Endothelial cell (in vitro differentiated cells): ENCODE results near the gene PDE4D. TPM values are rescaled to one million over a fixed set of nuclear protein-coding genes. Genes with fewer than 3 reads are reported as not detected.

ENCODE experiments used
- DNase-seq: peaks from one replicate; pipeline ENCODE4 v3.0.0; 2021; ENCODE audit warnings: low spot score
- H3K27ac Mint-ChIP-seq: one replicate; pipeline ENCODE4 v1.8.0; 2021; ENCODE audit warnings: mixed read lengths, inconsistent platforms; ENCODE audit not compliant: unreplicated experiment
- H3K27me3 Mint-ChIP-seq: one replicate; pipeline ENCODE4 v1.8.0; 2021; ENCODE audit warnings: mild to moderate bottlenecking, moderate library complexity, mixed read lengths, inconsistent platforms; ENCODE audit not compliant: unreplicated experiment
- H3K36me3 Mint-ChIP-seq: one replicate; pipeline ENCODE4 v1.8.0; 2021; ENCODE audit warnings: mild to moderate bottlenecking, low read depth, mixed read lengths, inconsistent platforms; ENCODE audit not compliant: unreplicated experiment
- H3K4me1 Mint-ChIP-seq: one replicate; pipeline ENCODE4 v1.8.0; 2021; ENCODE audit warnings: mild to moderate bottlenecking, mixed read lengths, inconsistent platforms; ENCODE audit not compliant: unreplicated experiment
- H3K4me3 Mint-ChIP-seq: one replicate; pipeline ENCODE4 v1.8.0; 2021; ENCODE audit warnings: mild to moderate bottlenecking, mixed read lengths, inconsistent platforms; ENCODE audit not compliant: unreplicated experiment
- H3K9me3 Mint-ChIP-seq: one replicate; pipeline ENCODE4 v1.8.0; 2021; ENCODE audit warnings: mixed read lengths, inconsistent platforms; ENCODE audit not compliant: unreplicated experiment
- total RNA-seq: library from RNA; stranded (reverse); fragmentation: NEBNext Ultra II Directional; extraction: Animal tissue kit (Norgen Biotek cat#: 25700); gene quantifications from one replicate; pipeline ENCODE4 v1.2.1, GENCODE V29; 2021; ENCODE audit not compliant: unreplicated experiment
- TF ChIP-seq, protein P1 (sequence below): fragments of 200-600 bp; sonication (generic); IDR thresholded peaks from one replicate; pipeline ENCODE4 v1.5.0; 2021; ENCODE audit warnings: antibody characterized with exemption; ENCODE audit not compliant: unreplicated experiment

PDE4D gene
- total RNA-seq, 1 donor from 2014 or later = 9.4 TPM

DNA sequence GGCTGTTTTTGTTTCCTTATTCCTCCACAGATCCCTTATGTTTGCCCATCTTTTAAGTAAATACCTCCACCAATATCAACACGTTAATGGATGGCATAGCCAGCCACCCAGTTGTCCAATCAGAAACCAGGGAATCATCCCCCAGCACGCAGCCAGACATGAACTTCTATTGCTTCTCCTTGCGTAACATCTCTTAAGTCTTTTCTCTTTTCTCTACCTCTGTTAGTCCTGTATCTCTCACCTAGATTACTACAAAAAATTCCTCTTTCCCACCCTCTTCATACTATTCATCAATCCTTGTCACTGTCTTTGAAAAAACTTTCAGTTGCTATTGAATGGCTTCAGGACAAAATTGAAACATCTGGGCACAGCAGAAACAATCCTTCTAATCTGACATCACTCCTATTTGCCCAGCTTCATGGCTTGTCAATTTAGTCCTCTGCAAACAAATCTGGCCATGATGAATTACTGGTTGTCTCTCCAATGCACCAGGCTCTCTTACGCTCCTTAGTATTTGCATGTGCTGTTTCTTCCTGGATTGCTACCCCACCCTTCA lies 961.4 kb downstream of the PDE4D start:
- DNase-seq = no peak
- Mint-ChIP-seq H3K27ac (no peak overlapping the region), H3K4me1 (no peaks in the 10 kb centered on the region), H3K9me3 (no peaks in the 10 kb centered on the region), H3K4me3 (no peak overlapping the region), H3K27me3 (peaks cover 1% of the 10 kb centered on the region), H3K36me3 (no peaks in the 10 kb centered on the region)
- TF ChIP-seq, protein P1, sequence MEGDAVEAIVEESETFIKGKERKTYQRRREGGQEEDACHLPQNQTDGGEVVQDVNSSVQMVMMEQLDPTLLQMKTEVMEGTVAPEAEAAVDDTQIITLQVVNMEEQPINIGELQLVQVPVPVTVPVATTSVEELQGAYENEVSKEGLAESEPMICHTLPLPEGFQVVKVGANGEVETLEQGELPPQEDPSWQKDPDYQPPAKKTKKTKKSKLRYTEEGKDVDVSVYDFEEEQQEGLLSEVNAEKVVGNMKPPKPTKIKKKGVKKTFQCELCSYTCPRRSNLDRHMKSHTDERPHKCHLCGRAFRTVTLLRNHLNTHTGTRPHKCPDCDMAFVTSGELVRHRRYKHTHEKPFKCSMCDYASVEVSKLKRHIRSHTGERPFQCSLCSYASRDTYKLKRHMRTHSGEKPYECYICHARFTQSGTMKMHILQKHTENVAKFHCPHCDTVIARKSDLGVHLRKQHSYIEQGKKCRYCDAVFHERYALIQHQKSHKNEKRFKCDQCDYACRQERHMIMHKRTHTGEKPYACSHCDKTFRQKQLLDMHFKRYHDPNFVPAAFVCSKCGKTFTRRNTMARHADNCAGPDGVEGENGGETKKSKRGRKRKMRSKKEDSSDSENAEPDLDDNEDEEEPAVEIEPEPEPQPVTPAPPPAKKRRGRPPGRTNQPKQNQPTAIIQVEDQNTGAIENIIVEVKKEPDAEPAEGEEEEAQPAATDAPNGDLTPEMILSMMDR = no peak

DNA sequence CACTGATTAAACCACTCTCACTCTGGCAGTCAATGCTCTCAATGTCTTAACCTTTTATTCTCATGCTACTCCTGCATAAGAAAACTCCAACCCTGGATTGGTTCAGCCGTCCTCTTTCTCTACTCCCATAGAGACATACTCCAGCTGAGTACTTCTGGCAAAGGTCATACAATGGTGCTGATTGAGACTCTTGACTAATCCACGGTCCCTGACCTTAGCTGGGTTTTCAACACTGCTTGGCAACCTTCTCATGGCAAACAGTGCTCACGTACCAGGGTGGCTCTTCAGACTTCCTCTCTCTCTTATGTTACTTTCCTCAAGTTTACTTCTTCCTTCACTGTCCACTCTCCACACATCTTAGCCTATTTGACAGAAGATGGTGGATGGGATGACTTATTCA lies 963.0 kb downstream of the PDE4D start:
- H3K4me1 Mint-ChIP-seq = no peaks in the 10 kb centered on the region
- TF ChIP-seq, protein P1 = no peak
- no peaks in the 10 kb centered on the region for H3K36me3 Mint-ChIP-seq
- no peaks in the 10 kb centered on the region for H3K9me3 Mint-ChIP-seq
- no peak overlapping the region for H3K27ac Mint-ChIP-seq
- H3K27me3 Mint-ChIP-seq = peaks cover 1% of the 10 kb centered on the region
- no peak overlapping the region for H3K4me3 Mint-ChIP-seq
- DNase-seq = no peak

DNA sequence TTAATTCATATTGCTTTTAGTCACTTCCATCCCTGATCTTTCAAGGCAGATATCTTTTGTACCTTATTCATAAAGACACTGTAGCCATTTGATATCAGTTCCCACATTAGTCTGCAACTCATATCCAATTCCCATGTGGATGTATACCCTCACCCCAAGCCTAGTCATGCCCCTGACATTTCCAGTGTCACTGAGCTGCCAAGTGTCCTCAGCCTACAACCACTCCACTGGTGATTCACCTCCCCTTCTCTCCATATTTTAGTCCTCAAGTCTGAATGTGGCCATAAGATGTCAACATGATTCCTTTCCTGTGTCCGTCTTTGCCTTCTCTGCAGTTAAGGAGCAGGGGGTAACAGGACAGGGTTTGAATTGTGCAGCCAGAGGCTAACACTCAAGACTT lies 963.8 kb downstream of the PDE4D start:
- TF ChIP-seq, protein P1 = no peak
- Mint-ChIP-seq H3K9me3 (no peaks in the 10 kb centered on the region), H3K4me3 (no peak overlapping the region), H3K27me3 (peaks cover 1% of the 10 kb centered on the region), H3K4me1 (no peaks in the 10 kb centered on the region), H3K27ac (no peak overlapping the region), H3K36me3 (no peaks in the 10 kb centered on the region)
- DNase-seq = no peak

DNA sequence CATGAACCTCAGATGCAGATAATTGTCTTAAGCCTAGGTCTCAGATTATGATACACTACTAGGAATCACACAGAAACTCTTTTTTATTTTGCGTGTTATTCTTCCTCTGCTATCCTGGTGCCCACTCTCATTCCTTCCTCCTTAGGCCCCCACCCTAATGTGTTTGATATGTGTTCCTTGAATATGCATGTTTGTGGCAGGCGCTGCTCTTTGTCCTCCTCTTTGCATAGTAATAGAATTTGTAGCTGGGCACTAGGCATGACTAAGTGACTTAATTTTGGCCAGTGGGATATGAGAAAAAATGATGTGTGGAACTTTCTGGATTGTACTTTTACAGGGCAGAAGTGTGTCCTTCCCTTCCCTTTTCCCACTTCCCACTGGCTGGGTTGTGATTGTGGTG lies 965.6 kb downstream of the PDE4D start:
- H3K9me3 Mint-ChIP-seq = no peaks in the 10 kb centered on the region
- H3K27ac Mint-ChIP-seq = no peak overlapping the region
- TF ChIP-seq, protein P1 = no peak
- H3K4me3 Mint-ChIP-seq = no peak overlapping the region
- no peaks in the 10 kb centered on the region for H3K36me3 Mint-ChIP-seq
- H3K4me1 Mint-ChIP-seq = no peaks in the 10 kb centered on the region
- no peaks in the 10 kb centered on the region for H3K27me3 Mint-ChIP-seq
- no peak for DNase-seq

DNA sequence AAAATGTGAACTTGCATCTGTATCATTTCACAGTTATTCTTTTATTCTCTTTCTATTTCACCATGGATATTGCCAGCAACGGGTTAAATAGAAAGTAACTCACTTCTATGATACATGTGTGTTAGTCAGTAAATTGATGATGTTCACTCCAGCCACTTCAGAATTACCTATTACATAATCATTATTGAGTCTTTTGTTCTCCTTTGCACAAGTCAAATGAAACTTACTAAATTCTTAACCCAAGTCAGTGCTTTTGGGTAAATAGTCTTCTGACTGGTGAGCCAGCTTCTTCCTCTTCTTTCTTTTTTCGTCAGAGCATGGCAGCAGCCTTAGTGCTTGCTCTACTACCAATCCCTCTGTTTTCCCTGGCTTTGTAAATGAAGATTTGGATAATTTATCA lies 966.3 kb downstream of the PDE4D start:
- H3K36me3 Mint-ChIP-seq = no peaks in the 10 kb centered on the region
- no peak overlapping the region for H3K4me3 Mint-ChIP-seq
- no peak overlapping the region for H3K27ac Mint-ChIP-seq
- H3K9me3 Mint-ChIP-seq = no peaks in the 10 kb centered on the region
- TF ChIP-seq, protein P1 = no peak
- H3K27me3 Mint-ChIP-seq = no peaks in the 10 kb centered on the region
- DNase-seq = no peak
- no peaks in the 10 kb centered on the region for H3K4me1 Mint-ChIP-seq
